Tibial artery (tissue), 4 donors: ENCODE measurements around the gene CR2.
A peak's percentile ranks its signal among the peaks of the same experiment; 100 is the strongest.

Experiments used
- DNase-seq, 2 donors: peaks; one replicate each; pipeline ENCODE4 v3.0.0-alpha.2; 2019
- H3K27ac ChIP-seq, 2 donors: fragments of 200-600 bp; sonication (generic) in 1 of 2; 1 replicate in 1 of 2; 2 replicates in 1 of 2; pipeline ENCODE4 v1.5.1; 2018 to 2019; ENCODE audit warnings: mild to moderate bottlenecking in 1 of 2
- H3K27me3 ChIP-seq, 2 donors: fragments of 200-600 bp; sonication (generic) in 1 of 2; one replicate each; pipeline versions ENCODE4 v1.5.1 to v1.6.0; 2016 to 2019
- H3K36me3 ChIP-seq, 3 donors: fragments of 200-600 bp; sonication (generic) in 2 of 3; one replicate each; pipeline ENCODE4 v1.5.1; 2016 to 2019; ENCODE audit warnings: mild to moderate bottlenecking in 2 of 3
- H3K4me1 ChIP-seq, 4 donors: fragments of 200-600 bp; sonication (generic) in 2 of 4; 1 replicate in 3 of 4; 2 replicates in 1 of 4; pipeline ENCODE4 v1.5.1; 2016 to 2019
- H3K4me3 ChIP-seq, 2 donors: fragments of 200-600 bp; sonication (generic) in 1 of 2; 1 replicate in 1 of 2; 2 replicates in 1 of 2; pipeline ENCODE4 v1.5.1; 2018 to 2019; ENCODE audit warnings: mild to moderate bottlenecking in 2 of 2
- H3K9me3 ChIP-seq, 3 donors: fragments of 200-600 bp; sonication (generic) in 1 of 3; one replicate each; pipeline ENCODE4 v1.5.1; 2016 to 2019
- intact Hi-C: fragments of 100-400 bp; cut with DNase I; formaldehyde crosslinking; loops from one replicate; pipeline ENCODE4 v1.15.0; 2023; ENCODE audit warnings: low total_unique reads
- TF ChIP-seq, protein P1 (sequence below), 2 experiments: fragments of 200-600 bp in 1 of 2; fragments of 450-650 bp in 1 of 2; IDR thresholded peaks; one replicate each; pipeline ENCODE4 v1.5.1; 2017 to 2019; ENCODE audit warnings: antibody characterized with exemption in 2 of 2, mild to moderate bottlenecking in 1 of 2, moderate library complexity in 1 of 2

CR2 gene

DNA sequence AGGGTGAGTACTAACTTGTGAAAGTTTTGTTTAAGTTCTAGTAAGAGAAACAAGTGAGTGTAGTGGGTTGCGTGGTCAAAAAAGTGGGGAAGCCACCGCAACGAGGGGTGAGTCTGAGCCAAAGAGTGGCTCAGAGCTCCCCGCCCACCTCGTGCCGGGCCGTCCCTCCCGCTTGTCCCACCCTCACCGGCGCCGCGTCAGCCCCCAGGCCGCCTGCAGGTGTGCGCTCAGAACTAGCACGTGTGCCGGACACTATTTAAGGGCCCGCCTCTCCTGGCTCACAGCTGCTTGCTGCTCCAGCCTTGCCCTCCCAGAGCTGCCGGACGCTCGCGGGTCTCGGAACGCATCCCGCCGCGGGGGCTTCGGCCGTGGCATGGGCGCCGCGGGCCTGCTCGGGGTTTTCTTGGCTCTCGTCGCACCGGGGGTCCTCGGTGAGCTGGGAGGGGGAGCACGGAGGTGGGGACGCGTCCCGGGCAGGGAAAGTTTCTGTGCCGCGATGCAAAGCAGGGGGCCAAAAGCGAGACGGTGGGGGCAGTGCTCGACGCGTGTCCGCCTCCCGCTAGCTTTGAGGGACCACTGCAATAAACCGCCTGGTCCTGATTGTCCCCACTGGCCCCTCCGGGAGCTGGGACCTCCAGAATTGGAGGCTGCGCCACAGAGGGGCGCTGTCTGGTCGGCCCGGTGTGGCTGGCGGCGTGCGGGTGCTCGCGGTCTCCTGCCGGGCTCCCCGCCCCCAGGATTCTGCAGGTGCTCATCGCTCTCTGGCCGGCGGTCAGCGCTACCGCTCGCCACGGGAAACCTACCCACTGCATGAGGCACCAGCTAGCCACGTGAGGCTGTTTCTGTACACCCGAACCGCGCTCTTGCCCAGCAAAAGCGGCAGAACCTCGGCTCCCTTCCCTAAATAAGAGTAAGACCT is at the start of gene CR2:
CR2 (plus strand) TSS at position 283 of the 919 bp plus-strand sequence; CDS start at position 374, 91 bp downstream.
- peaks cover 0 to 42% of the 10 kb centered on the region in 2 donors for H3K27me3 ChIP-seq
- intact Hi-C loops: no loop called here

DNA sequence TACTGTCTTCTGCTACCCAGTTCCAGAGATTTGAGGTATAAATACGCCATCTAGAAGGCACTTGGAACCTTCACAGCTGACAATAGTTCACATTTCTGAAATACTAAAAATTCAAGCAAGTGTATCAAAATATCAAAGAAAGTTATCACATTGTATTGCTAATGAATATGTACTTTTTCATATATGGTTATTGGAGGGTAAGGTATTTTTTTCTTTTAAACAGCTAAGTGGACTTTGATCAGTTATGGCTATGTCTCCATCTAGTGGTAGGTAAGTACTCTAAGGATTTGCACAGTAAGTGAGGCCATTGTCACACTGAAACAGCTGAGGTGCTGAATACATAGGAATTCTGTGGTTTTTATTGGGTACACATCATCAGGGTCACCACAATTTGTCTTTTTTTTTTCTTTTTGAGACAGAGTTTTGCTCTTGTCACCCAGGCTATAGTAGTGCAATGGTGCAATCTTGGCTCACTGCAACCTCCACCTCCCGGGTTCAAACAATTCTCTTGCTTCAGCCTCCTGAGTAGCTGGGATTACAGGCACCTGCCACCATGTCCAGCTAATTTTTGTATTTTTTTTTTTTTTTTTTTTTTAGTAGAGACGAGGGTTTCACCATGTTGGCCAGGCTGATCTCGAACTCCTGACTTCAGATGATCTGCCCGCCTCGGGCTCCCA is 49.1 kb upstream of the CR2 start:
- no peak overlapping the region for H3K27ac ChIP-seq
- H3K4me3 ChIP-seq: no peak overlapping the region
- H3K4me1 ChIP-seq: no peaks in the 10 kb centered on the region
- H3K9me3 ChIP-seq: no peaks in the 10 kb centered on the region
- TF ChIP-seq, protein P1, sequence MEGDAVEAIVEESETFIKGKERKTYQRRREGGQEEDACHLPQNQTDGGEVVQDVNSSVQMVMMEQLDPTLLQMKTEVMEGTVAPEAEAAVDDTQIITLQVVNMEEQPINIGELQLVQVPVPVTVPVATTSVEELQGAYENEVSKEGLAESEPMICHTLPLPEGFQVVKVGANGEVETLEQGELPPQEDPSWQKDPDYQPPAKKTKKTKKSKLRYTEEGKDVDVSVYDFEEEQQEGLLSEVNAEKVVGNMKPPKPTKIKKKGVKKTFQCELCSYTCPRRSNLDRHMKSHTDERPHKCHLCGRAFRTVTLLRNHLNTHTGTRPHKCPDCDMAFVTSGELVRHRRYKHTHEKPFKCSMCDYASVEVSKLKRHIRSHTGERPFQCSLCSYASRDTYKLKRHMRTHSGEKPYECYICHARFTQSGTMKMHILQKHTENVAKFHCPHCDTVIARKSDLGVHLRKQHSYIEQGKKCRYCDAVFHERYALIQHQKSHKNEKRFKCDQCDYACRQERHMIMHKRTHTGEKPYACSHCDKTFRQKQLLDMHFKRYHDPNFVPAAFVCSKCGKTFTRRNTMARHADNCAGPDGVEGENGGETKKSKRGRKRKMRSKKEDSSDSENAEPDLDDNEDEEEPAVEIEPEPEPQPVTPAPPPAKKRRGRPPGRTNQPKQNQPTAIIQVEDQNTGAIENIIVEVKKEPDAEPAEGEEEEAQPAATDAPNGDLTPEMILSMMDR (IDR thresholded peaks at IDR 0.05): peak; percentile 62 to 66
- H3K36me3 ChIP-seq: no peaks in the 10 kb centered on the region
- DNase-seq: no peak
- no peaks in the 10 kb centered on the region for H3K27me3 ChIP-seq
- intact Hi-C loops: loop anchor here (5.0 kb wide), 1 partner anchor 323 kb away; no protein-coding TSS in a partner anchor

More for the DNA sequence above, at the start of gene CR2:
- Histone ChIP-seq H3K4me1 (peaks cover 0 to 10% (median 10%) of the 10 kb centered on the region in 4 donors), H3K9me3 (no peaks in the 10 kb centered on the region), H3K27ac (no peak within 1 kb of the TSS), H3K36me3 (no peaks in the 10 kb centered on the region), H3K4me3 (peak within 1 kb of the TSS; percentile 13 to 45)
- peak; percentile 20 to 62 for DNase-seq
- TF ChIP-seq, protein P1 (IDR thresholded peaks at IDR 0.05): no peak

DNA sequence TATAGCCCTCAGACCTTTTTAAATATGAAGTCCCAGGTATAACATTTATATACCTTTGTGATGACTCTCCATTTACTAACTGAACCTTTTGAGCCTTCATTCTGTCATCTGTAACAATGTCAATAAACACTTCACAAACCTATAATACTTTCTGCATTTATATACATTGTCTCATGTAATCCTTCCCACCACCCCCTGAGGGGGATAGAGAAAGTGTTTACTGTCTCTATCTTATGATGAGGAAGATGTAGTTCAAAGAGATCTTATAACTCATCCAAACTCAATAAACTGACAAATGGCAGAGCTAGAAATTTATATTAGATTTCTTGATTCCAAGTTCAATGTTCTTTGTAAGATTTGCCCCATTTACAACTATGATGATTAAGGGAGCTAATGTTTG is 48.3 kb upstream of the CR2 start:
- TF ChIP-seq, protein P1 (IDR thresholded peaks at IDR 0.05): no peak
- H3K4me1 ChIP-seq: no peaks in the 10 kb centered on the region
- DNase-seq: no peak
- no peak overlapping the region for H3K4me3 ChIP-seq
- no peaks in the 10 kb centered on the region for H3K27me3 ChIP-seq
- intact Hi-C loops: no loop called here
- no peaks in the 10 kb centered on the region for H3K9me3 ChIP-seq
- H3K27ac ChIP-seq: no peak overlapping the region
- H3K36me3 ChIP-seq: no peaks in the 10 kb centered on the region

DNA sequence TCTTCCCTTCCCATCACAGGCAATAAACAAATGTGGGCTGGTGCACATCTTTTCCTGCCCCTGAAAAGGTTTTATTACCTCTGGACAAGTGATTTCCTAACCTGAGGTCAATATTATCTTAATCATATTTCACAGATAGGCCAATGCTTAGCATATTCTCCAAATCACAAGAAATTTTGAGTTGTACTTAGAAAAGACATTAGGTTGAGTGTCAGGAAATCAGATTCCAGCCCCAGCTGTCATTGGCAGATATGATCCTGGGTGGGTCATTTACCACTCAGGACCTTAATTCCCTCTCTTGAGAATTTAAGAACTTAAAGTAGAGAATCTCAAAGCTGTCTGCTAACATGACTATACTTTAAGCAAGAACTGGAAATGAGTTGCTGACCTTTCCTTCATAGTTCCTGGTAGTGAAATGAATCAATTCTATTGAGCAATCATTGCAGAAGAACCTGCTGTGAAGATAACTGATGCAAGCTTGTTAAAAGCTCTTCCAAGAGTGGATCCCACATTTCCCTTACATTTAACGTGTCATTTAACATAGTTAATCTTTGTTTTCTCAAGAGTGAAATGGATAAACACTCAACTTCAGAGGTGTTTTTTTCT is 46.4 kb upstream of the CR2 start:
- H3K36me3 ChIP-seq: no peaks in the 10 kb centered on the region
- intact Hi-C loops: no loop called here

DNA sequence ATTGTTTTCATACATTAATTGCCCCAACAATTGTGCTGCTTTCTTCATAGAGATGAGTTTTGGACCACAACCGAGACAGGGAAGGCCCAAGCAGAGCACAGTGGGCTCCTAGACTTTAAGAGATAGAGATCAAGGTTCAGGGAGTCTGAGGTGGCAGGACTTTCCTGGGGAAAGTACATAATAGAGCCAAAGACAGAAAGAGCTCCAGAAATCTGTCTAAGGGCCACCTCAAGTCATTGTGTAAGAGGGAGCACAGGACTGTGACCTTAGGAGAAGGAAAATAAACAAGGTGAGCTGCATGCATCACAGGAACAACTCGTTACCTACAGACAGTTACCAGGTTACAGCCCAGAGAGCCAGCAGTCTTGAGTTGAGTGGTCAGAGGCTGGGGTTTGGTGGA is 41.3 kb upstream of the CR2 start:
- H3K27me3 ChIP-seq: no peaks in the 10 kb centered on the region
- DNase-seq: no peak
- no peak overlapping the region for H3K4me3 ChIP-seq
- intact Hi-C loops: no loop called here
- no peaks in the 10 kb centered on the region for H3K36me3 ChIP-seq
- H3K27ac ChIP-seq: no peak overlapping the region
- no peaks in the 10 kb centered on the region for H3K4me1 ChIP-seq
- H3K9me3 ChIP-seq: no peaks in the 10 kb centered on the region
- TF ChIP-seq, protein P1 (IDR thresholded peaks at IDR 0.05): no peak

More for the DNA sequence above, 46.4 kb upstream of the CR2 start:
- no peak overlapping the region for H3K4me3 ChIP-seq
- H3K27me3 ChIP-seq: no peaks in the 10 kb centered on the region
- no peak overlapping the region for H3K27ac ChIP-seq
- DNase-seq: no peak
- TF ChIP-seq, protein P1 (IDR thresholded peaks at IDR 0.05): no peak
- H3K4me1 ChIP-seq: no peaks in the 10 kb centered on the region
- H3K9me3 ChIP-seq: no peaks in the 10 kb centered on the region
